ENCODE results near the gene REC114.

Gene REC114

DNA sequence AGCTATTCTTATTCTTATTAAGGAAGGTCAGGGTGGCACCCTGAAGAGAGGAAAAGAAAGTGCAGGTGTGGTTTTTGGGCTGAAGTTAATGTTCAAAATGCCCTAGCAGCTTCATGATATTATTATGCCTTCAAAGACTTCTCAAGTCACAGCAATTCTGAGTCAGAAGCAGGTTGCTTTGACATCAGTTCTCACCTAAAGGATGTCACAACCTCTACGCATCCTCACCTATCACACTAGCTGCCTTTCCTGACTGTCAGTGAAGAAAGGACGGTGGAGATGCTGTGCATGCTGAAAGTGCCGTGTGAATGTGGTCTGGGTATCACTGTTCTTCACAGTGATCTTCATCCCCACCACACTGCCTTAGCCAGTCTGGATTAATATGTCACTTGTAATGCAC, 140.6 kb downstream of the REC114 start:
- DNase-seq = no peak

- no peak for DNase-seq
These were observed 141.9 kb downstream of the REC114 start for GRCh38 chr15:73584699-73585420.

DNA sequence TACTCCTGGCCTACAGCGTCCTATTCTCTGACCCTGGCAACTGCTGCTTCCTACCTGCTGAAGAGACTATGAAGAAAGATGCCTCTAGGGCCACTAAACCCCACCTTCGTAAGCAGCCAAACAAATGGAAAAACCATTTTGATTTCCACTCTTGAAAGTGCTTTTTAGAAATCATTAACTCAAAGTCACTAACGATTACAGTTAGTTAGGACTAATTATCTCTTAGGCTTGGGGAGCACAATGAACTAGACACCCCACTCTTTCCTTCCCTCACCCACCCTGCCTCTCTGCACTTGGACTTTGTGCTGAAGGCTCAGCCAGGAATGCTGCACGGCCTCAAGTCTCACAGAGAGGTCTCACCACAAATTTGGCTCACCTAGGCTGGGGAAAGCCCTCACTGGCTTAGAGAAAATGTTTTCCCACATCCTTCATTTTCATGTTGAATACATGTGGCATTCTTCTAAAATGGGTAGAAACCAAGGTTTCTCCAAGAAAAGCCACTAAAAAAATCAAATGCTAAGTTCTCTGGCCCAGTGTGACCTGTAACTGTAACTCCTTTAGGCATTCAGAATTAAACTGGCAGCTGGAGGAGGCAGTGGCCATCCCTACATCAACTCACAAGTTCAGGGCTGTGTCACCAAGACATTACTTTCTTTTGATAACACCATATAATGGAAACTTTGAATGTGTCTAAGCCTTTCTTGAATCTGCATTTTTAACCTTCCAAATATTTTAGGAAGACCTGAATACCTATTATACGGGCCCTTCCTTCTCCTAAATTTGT, 143.1 kb downstream of the REC114 start:
- DNase-seq = no peak

DNA sequence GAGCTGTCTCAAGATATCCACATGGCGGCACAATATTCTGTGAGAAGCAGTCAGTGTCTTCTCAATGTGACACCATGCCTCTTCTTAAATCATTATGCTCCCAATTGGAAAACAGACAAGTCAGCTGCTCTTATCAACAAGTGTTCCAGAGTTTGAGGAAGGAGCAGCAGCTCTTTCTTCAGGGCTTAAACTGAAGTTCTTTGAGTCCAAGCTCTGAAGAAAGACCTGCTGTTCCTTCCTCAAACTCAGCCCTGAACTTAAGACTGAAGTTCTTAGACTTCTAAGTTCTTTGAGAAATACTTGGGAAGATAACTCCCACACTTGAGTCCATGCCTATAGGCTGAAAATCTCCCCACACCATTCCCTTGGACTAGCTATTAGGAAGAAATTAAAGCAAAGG, 146.8 kb downstream of the REC114 start:
- DNase-seq = no peak

DNA sequence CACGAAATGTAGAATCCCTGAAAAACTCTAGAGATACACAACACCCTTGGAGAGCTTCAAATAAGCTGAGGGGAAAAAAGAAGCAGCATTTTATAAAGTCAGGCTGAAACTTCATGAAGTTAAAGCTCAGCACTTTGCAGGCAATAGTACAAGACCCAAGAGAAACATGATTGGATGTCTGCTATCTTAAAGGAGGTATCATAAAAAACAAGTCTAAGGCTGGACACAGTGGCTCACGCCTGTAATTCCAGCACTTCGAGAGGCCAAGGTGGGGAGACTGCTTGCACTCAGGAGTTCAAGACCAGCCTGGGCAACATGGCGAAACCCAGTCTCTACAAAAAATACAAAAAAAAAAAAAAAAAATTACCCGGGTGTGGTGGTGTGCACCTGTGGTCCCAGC, 147.3 kb downstream of the REC114 start:
- DNase-seq = no peak

DNA sequence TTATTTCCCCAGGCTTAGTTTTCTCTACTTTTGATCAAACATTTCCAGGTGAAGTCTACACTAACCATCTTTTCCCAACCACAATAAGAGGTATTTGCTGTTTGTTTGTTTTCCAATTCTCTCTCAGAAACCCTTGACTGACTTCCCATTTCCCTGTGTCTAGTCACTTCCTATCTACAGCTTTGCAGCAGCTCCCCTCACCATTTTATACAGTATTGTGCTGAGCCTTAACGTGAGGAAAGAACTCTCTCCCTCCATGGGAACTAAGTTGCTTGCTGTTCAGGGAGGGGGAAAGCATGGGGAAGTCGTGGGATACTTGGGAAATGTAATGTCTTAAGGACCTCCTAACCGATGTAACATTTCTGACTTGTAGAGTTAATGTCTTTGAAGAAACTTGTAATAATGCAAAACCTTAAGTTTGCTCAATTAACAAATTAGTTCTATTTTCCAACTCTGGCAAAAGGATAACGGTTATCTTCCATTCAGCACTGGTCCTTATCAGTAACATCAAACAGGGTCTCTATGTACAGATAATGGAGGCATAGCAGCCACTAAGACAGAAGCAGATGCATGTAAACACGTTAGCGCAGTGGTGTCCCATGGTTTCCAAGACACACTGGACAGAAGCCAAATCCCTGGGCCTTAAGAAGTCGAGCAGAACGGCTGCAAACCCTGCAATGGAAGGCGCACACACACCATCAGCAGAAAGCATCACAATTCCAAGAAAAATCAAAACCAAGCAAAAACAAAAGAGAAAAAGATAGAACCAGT, 150.5 kb downstream of the REC114 start:
- no peak for DNase-seq

GRCh38 chr15:73594109-73594508, 151.1 kb downstream of the REC114 start:
- DNase-seq = no peak

DNA sequence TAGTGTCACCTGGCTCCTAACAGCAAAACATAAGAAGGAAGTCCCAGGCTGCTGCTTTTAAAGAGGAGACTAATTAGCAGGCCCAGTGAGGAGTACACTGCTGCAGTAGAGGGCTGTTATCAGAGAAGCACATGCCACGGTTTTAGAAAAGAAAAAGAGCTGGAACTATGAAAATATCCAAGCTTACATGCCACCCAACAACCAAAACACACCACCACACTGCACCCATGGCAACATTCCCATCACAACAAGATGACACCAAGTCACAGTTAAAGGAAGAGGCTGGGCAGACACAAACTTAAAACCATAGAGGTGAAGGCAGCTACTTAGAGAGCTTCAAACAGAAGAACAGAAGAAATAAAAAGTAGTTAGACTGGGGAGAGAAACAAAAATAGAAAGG, 153.2 kb downstream of the REC114 start:
- no peak for DNase-seq

GRCh38 chr15:73597036-73597638, 154.2 kb downstream of the REC114 start:
- no peak for DNase-seq

DNA sequence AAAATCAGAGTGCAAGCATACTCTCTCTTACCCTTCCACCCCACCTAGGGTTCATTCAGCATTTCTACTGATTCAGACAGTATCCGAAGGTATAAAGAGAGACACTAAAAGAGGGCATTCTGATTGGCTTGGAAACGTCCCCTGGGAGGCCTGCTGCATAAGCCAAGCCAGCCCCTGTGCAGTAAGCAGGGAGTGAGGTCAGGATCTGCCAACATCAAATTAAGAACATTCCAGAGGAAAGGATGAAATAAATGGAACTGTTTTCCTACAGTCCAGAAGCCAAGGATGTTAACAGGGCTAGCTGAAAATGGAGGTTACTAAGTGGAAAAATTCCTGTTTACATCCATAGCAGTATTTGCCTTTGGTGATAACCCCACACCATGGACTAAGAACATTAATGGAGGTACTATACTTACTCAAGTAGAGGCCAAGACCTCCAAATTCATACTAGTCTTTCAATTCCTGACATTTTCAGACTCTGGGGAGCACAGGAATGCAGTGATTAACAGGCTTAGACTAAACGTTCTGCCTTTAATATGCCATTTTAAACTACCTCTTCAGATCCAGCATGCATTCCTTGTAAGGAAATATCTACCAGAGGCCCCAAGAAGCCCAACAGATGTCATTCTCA, 155.7 kb downstream of the REC114 start:
- DNase-seq = no peak

- no peak for DNase-seq
These were observed 157.0 kb downstream of the REC114 start for GRCh38 chr15:73599934-73600333.

GRCh38 chr15:73600413-73601335, 157.7 kb downstream of the REC114 start:
- DNase-seq = no peak

DNA sequence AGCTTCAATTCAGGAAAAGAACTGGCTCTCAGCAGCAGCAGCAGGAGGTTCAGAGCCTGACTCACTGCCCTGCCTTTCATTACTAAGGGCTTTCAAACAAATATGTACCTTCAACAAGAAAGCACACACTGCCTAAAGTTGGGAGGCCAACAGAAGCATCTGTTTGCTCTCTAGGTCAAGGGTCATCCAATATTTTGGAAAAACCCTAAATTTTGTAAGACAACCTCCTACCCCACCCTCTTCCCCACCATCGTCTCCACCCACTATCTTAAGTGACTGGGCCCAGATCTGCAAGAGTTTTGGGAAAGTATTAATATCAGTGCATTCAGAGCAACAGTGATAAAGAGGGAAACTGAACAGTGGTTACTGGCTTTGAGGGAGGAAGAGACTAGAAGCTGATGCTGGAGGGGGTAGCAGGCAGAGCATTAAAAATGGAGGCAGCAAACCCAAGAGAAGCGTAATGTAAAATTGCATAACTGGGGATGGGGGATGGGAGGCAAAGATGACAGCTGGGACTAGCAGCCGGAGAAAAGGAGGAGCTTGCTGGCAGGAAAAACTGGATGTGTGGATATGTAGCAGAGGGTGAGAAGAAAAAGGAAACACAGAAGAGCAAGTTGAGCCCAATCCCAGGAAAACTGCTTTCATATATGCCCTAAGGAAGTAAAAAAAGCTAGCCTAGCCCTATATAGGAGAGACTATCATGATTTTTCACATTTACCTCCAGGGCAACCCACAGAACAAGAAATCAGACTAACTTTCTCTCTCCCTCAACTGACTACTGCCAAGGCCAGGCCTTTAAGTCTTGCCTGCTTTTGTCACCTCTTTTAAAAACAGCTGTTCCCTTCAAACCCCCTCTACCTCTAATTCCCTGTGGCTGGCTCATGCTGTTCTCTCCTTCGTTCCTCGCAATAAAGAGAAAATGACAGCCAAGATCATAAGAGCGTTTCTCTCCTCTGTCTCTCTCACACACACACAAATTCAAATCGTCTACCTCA, 158.8 kb downstream of the REC114 start:
- DNase-seq = no peak

DNA sequence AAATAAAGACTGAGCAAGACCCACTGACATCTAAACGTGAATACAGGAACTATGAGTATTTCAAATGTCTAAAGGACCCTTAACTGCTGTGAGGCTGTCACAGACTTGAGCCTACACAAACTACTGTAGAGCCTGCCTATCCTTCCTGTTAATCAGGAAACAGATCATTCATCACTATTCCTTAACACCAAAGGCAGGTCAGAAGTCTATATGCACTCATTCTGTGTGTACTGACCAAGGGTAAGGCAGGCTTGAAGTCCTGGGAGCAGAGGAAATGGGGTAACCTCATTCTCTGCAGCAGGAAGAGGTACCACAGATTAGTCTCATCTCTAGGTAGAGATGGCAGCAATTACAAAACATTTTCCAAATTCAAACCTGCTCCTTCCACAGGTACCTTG, 159.5 kb downstream of the REC114 start:
- no peak for DNase-seq

GRCh38 chr15:73602992-73603391, 160.0 kb downstream of the REC114 start:
- DNase-seq = no peak

DNA sequence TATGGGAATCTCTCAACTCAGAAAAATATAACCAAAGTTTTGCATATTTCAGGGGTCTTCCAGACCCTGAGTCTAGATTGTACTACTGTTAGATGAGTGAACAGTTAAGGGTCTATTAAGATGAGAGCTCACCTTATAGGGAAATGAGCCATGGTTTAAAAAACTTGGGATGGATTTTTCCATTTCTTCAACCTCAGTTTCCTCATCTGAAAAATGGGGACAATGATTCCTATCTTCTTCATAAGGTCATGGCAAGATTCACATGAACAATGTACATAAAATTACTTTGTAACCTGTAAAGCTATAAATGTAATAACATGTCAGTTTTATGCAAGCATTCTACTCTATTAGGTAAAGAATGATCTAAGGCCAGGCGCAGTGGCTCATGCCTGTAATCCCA, 161.5 kb downstream of the REC114 start:
- DNase-seq = no peak

DNA sequence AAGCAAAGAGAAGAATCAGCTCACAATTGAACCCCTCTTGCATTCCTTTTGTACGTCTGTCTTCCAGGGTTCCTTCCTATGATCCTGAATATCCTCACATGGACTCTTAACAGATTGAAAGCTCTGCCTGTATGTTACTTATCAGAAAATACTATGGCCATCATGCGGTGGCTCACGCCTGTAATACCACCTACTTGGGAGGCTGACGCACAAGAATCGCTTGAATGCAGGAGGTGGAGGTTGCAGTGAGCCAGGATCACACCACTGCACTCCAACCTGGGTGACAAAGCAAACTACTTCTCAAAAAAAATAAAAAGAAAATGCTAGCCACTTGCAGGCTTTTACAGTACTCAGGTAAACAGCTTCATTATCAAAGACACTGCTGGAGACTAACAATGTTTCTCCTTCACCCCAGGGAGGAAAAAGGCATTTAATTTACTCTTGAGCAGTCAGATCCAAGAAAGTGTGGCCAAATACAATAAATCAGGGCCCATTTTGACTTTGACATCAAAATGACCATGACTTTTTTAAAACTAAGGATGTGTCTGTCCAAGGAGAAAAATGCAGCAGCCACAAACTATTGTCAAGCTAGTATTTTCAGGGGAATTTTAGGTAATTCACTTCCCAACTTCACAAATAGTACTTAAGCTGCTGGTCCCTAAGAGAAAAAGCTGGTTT, 162.9 kb downstream of the REC114 start:
- no peak for DNase-seq

- no peak for DNase-seq
These were observed 164.4 kb downstream of the REC114 start for GRCh38 chr15:73607405-73607804.

- DNase-seq = no peak
These were observed 164.9 kb downstream of the REC114 start for GRCh38 chr15:73607843-73608242.

GRCh38 chr15:73608475-73608874, 165.5 kb downstream of the REC114 start:
- no peak for DNase-seq
